GM11168 (cell line): ENCODE data around the gene SKIDA1.
"Not testable (repeated sequence)": the region's sequence is repeated elsewhere in the genome, so short reads cannot be mapped to it uniquely, and the experiment has no call there.

Experiments
- in situ Hi-C: fragments of 300-500 bp; cut with MboI; formaldehyde crosslinking; loops from one replicate; pipeline ENCODE4 v1.12.0; 2022; ENCODE audit warnings: low sequenced_read_pairs; ENCODE audit not compliant: unreplicated experiment

The SKIDA1 gene

GRCh38 chr10:21525367-21526187 is at the start of gene SKIDA1:
SKIDA1 (minus strand) TSS chr10:21525682; CDS start chr10:21517822, 7,860 bp downstream.
- in situ Hi-C loops: no loop called here

GRCh38 chr10:21574514-21574913 is 49.0 kb upstream of the SKIDA1 start:
- in situ Hi-C loops: not testable (repeated sequence)

- in situ Hi-C loops: no loop called here
Observed at GRCh38 chr10:21572578-21572977, 47.1 kb upstream of the SKIDA1 start.

- in situ Hi-C loops: no loop called here
Observed at GRCh38 chr10:21570761-21571521, 45.5 kb upstream of the SKIDA1 start.

- in situ Hi-C loops: not testable (repeated sequence)
Observed at GRCh38 chr10:21558984-21559383, 33.5 kb upstream of the SKIDA1 start.

GRCh38 chr10:21556527-21556926 is 31.0 kb upstream of the SKIDA1 start:
- in situ Hi-C loops: no loop called here

GRCh38 chr10:21552638-21553037 is 27.2 kb upstream of the SKIDA1 start:
- in situ Hi-C loops: no loop called here

- in situ Hi-C loops: no loop called here
Observed at GRCh38 chr10:21547246-21547645, 21.8 kb upstream of the SKIDA1 start.

GRCh38 chr10:21540701-21541100 is 15.2 kb upstream of the SKIDA1 start:
- in situ Hi-C loops: not testable (repeated sequence)

GRCh38 chr10:21536874-21537273 is 11.4 kb upstream of the SKIDA1 start:
- in situ Hi-C loops: no loop called here

- in situ Hi-C loops: not testable (repeated sequence)
Observed at GRCh38 chr10:21535976-21536375, 10.5 kb upstream of the SKIDA1 start.

- in situ Hi-C loops: no loop called here
Observed at GRCh38 chr10:21535494-21535965, 10.0 kb upstream of the SKIDA1 start.

GRCh38 chr10:21534604-21535493 is 9.4 kb upstream of the SKIDA1 start:
- in situ Hi-C loops: no loop called here

GRCh38 chr10:21534280-21534586 is 8.8 kb upstream of the SKIDA1 start:
- in situ Hi-C loops: no loop called here

- in situ Hi-C loops: no loop called here
Observed at GRCh38 chr10:21533467-21534279, 8.2 kb upstream of the SKIDA1 start, which contains the start of gene MLLT10. MLLT10 (plus strand) TSS chr10:21534232; CDS start chr10:21534645, 413 bp downstream.

- in situ Hi-C loops: no loop called here
Observed at GRCh38 chr10:21532694-21533466, 7.4 kb upstream of the SKIDA1 start.

GRCh38 chr10:21531164-21531563 is 5.7 kb upstream of the SKIDA1 start:
- in situ Hi-C loops: no loop called here

GRCh38 chr10:21530641-21531040 is 5.2 kb upstream of the SKIDA1 start:
- in situ Hi-C loops: no loop called here

GRCh38 chr10:21530168-21530567 is 4.7 kb upstream of the SKIDA1 start:
- in situ Hi-C loops: no loop called here
